ENCODE data around the gene DEGS2.

DEGS2 gene

DNA sequence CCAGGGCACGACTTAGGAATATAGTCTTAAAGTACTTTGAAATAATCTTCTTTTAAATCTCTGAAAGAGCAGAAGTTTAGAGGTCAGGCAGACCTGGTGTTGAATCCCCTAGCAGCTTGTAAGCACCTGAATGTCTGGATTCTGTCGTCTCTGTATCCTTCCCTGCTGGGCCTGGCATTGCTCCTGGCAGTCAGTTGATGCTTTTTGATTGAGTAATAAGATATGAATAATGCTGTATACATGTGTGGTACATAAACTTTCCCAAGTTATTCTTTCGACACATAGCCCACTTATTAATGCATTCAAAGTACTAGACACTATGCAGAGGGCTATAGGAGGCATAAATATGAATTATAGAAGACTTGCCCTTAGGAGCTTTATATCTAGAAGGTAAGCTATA, 62.8 kb downstream of the DEGS2 start:
- Histone ChIP-seq H3K9ac (ENCODE audit: insufficient read length, low read depth) (no peak overlapping the region), H3K27me3 (ENCODE audit: insufficient read depth, insufficient read length) (no peaks in the 10 kb centered on the region), H3K4me3 (ENCODE audit: insufficient read length, low read depth) (no peak overlapping the region), H3K9me3 (ENCODE audit: insufficient read depth, low read length) (no peaks in the 10 kb centered on the region), H3K4me1 (ENCODE audit: insufficient read depth, insufficient read length) (no peaks in the 10 kb centered on the region), H3K36me3 (ENCODE audit: insufficient read depth, insufficient read length, low read length) (peaks cover 9% of the 10 kb centered on the region)
- TF ChIP-seq SUZ12 (IDR thresholded peaks at IDR 0.05; ENCODE audit: extremely low read depth, insufficient read depth, insufficient read length) = no peak
- TF ChIP-seq ZNF274 (IDR thresholded peaks at IDR 0.05; ENCODE audit: low read depth, low read length) = no peak
- no peak for TF ChIP-seq YY1 (IDR thresholded peaks at IDR 0.05; ENCODE audit: insufficient read depth, insufficient read length)
- DNase-seq (ENCODE audit: low read depth, low spot score) = no peak
